ENCODE measurements around the gene COL6A5. TPM values are rescaled to one million over a fixed set of nuclear protein-coding genes. Genes with fewer than 3 reads are reported as not detected.

COL6A5 gene
- total and polyA plus RNA-seq, 10 of the 15 experiments (the other 5 are each of a cell fraction or from before 2014, with no cell fraction given) = 0.04 to 0.11 TPM; not detected in 8

- BruUV-seq (replicated peaks) = no TSS peak
- H2AFZ ChIP-seq (ENCODE audit: control insufficient read depth, low read depth, low read length) = no peak overlapping the region
- ChIA-PET POLR2A (no interaction called here), CTCF (no interaction called here), SMC1A (ENCODE audit: uncharacterized antibody, unreplicated experiment) (no interaction called here), RAD21 (ENCODE audit: unreplicated experiment) (no interaction called here)
- no peak for ATAC-seq
- H3K9me3 ChIP-seq (replicated peaks; ENCODE audit: control insufficient read depth, insufficient read depth, low read length) = no peaks in the 10 kb centered on the region
- H3K27me3 ChIP-seq (replicated peaks in 1 of 2; ENCODE audit: control insufficient read depth in 2 of 2, insufficient read depth in 2 of 2, low read length in 1 of 2) = no peaks in the 10 kb centered on the region
- WGBS (ENCODE audit: insufficient coverage, insufficient replicate concordance, low lambda C conversion rate, missing lambda C conversion rate) = 4% methylated on average over 3 of the region's 3 CpGs
- no peak overlapping the region for H3K9ac ChIP-seq (ENCODE audit: control insufficient read depth, insufficient read depth, low read length)
- no peak overlapping the region for H3K4me2 ChIP-seq (ENCODE audit: control insufficient read depth, insufficient read depth)
- in situ Hi-C loops (cut with MboI) (no loop called here), intact Hi-C loops (cut with micrococcal nuclease; ENCODE audit: unreplicated experiment) (no loop called here)
- DNase-seq (ENCODE audit: low read depth, low spot score) = no peak
- no peaks in the 10 kb centered on the region for H3K79me2 ChIP-seq (ENCODE audit: control insufficient read depth, insufficient read depth, low read length)
- no peak overlapping the region for H3K4me3 ChIP-seq
- no peaks in the 10 kb centered on the region for H3K36me3 ChIP-seq (ENCODE audit: control insufficient read depth in 2 of 2, insufficient read depth in 2 of 2, low read length in 1 of 2)
- no peak for FAIRE-seq
- H3K4me1 ChIP-seq (ENCODE audit: control insufficient read depth, insufficient read depth, low read length) = no peaks in the 10 kb centered on the region
- TF ChIP-seq KDM1A (IDR thresholded peaks at IDR 0.05; ENCODE audit: borderline replicate concordance) (no peak), MAX (IDR thresholded peaks at IDR 0.05; ENCODE audit: low read depth, low read length) (no peak), SUPT20H (IDR thresholded peaks at IDR 0.05; ENCODE audit: borderline replicate concordance, control insufficient read depth, low read depth, low read length) (no peak), RAD51 (IDR thresholded peaks at IDR 0.05) (no peak), USF1 (IDR thresholded peaks at IDR 0.05; ENCODE audit: borderline replicate concordance, extremely low read length, insufficient read depth, low read depth, low read length) (no peak), MXI1 (IDR thresholded peaks at IDR 0.05; ENCODE audit: low read depth, low read length) (no peak), TAF1 (IDR thresholded peaks at IDR 0.05; ENCODE audit: borderline replicate concordance, low read depth, low read length) (no peak), ZZZ3 (IDR thresholded peaks at IDR 0.05; ENCODE audit: control insufficient read depth, insufficient read length, low read depth) (no peak), SIX5 (IDR thresholded peaks at IDR 0.05; ENCODE audit: low read depth, low read length, severe bottlenecking) (no peak), TCF7 (IDR thresholded peaks at IDR 0.05; ENCODE audit: borderline replicate concordance) (no peak), ZSCAN29 (IDR thresholded peaks at IDR 0.05) (no peak)
- H4K20me1 ChIP-seq (ENCODE audit: control insufficient read depth, insufficient read depth) = no peaks in the 10 kb centered on the region
- no peak overlapping the region for H3K27ac ChIP-seq (ENCODE audit: control insufficient read depth, insufficient read depth)
Measured at GRCh38 chr3:130374033-130374432, 28.6 kb downstream of the COL6A5 start.

All from GM12878 (cell line).